OCI-LY1 (cell line): ENCODE data around the gene ANKRD34A.

ENCODE experiments used
- H2AFZ ChIP-seq: fragments of 200-600 bp; sonication (generic), shearing (Covaris generic); 2 replicates; pipeline ENCODE4 v1.6.0; 2014; ENCODE audit warnings: antibody characterized with exemption, mild to moderate bottlenecking, low read length
- H3F3A ChIP-seq: fragments of 200-600 bp; sonication (generic), shearing (Covaris generic); 2 replicates; pipeline ENCODE4 v1.6.0; 2014; ENCODE audit warnings: mild to moderate bottlenecking, antibody characterized with exemption, low read length, moderate library complexity; ENCODE audit not compliant: insufficient read depth
- H3K27ac ChIP-seq: fragments of 200-600 bp; sonication (generic); 2 replicates; pipeline ENCODE4 v1.5.1; 2014; ENCODE audit warnings: low read length, mixed run types, mild to moderate bottlenecking, low read depth; ENCODE audit not compliant: poor library complexity, severe bottlenecking
- H3K27me3 ChIP-seq: fragments of 200-600 bp; sonication (generic); 2 replicates; pipeline ENCODE4 v1.6.0; 2014; ENCODE audit warnings: antibody characterized with exemption, mild to moderate bottlenecking, low read length, moderate library complexity; ENCODE audit not compliant: insufficient read depth
- H3K36me3 ChIP-seq: fragments of 200-600 bp; sonication (generic); 2 replicates; pipeline ENCODE4 v1.6.1; 2014; ENCODE audit warnings: mild to moderate bottlenecking, antibody characterized with exemption, low read length, moderate library complexity, mixed read lengths; ENCODE audit not compliant: insufficient read depth
- H3K4me1 ChIP-seq: fragments of 200-600 bp; sonication (generic); 2 replicates; pipeline ENCODE4 v1.5.1; 2014; ENCODE audit warnings: mild to moderate bottlenecking, low read length, moderate library complexity; ENCODE audit not compliant: insufficient read depth, severe bottlenecking
- H3K4me2 ChIP-seq: fragments of 200-600 bp; sonication (generic), shearing (Covaris generic); 2 replicates; pipeline ENCODE4 v1.6.1; 2014; ENCODE audit warnings: low read length
- H3K4me3 ChIP-seq: fragments of 200-600 bp; sonication (generic); 2 replicates; pipeline ENCODE4 v1.5.1; 2014; ENCODE audit warnings: low read length, low read depth, mild to moderate bottlenecking, mixed read lengths; ENCODE audit not compliant: poor library complexity, severe bottlenecking
- H3K79me2 ChIP-seq: fragments of 200-600 bp; shearing (Covaris generic); 2 replicates; pipeline ENCODE4 v1.6.1; 2016; ENCODE audit warnings: mixed run types, low read length, mixed read lengths; ENCODE audit not compliant: insufficient read depth
- H3K9ac ChIP-seq: fragments of 200-600 bp; sonication (generic), shearing (Covaris generic); 2 replicates; pipeline ENCODE4 v1.6.1; 2014; ENCODE audit warnings: mild to moderate bottlenecking, low read length, mixed read lengths
- H3K9me2 ChIP-seq: fragments of 200-600 bp; sonication (generic), shearing (Covaris generic); 2 replicates; pipeline ENCODE4 v1.6.1; 2014; ENCODE audit warnings: low read depth, mild to moderate bottlenecking, low read length, mixed read lengths
- H3K9me3 ChIP-seq: fragments of 200-600 bp; shearing (Covaris generic); 2 replicates; pipeline ENCODE4 v1.6.1; 2014; ENCODE audit warnings: low read length, mixed read lengths
- H4K20me1 ChIP-seq: fragments of 200-600 bp; sonication (generic), shearing (Covaris generic); 2 replicates; pipeline ENCODE4 v1.6.0; 2016; ENCODE audit warnings: mild to moderate bottlenecking, low read length; ENCODE audit not compliant: insufficient read depth
- CTCF ChIP-seq: fragments of 200-600 bp; sonication (generic), shearing (Covaris generic); IDR thresholded peaks from 2 replicates; pipeline ENCODE4 v1.5.1; 2017; ENCODE audit warnings: mild to moderate bottlenecking, antibody characterized with exemption, low read length, moderate library complexity, mixed read lengths
- EZH2 ChIP-seq: fragments of 200-600 bp; sonication (generic), shearing (Covaris generic); IDR thresholded peaks from 2 replicates; pipeline ENCODE4 v1.8.0; 2017; ENCODE audit warnings: borderline replicate concordance, mixed run types, mild to moderate bottlenecking, antibody characterized with exemption, low read length, moderate library complexity, mixed read lengths

The ANKRD34A gene

GRCh38 chr1:145946477-145946986 is 17.8 kb downstream of the ANKRD34A start:
- TF ChIP-seq EZH2 (no peak), CTCF (no peak)
- Histone ChIP-seq H3K4me1 (no peaks in the 10 kb centered on the region), H3K36me3 (peaks cover 19% of the 10 kb centered on the region; the same call in 1 of the 2 replicates), H3K27ac (no peak overlapping the region), H3F3A (no peaks in the 10 kb centered on the region), H3K9me2 (no peaks in the 10 kb centered on the region), H3K9me3 (no peaks in the 10 kb centered on the region), H3K27me3 (no peaks in the 10 kb centered on the region), H3K9ac (no peak overlapping the region), H4K20me1 (no peaks in the 10 kb centered on the region), H2AFZ (no peak overlapping the region), H3K4me2 (no peak overlapping the region), H3K79me2 (no peaks in the 10 kb centered on the region), H3K4me3 (no peak overlapping the region)

- Histone ChIP-seq H3K36me3 (peaks cover 22% of the 10 kb centered on the region), H3K4me1 (no peaks in the 10 kb centered on the region), H3K27me3 (no peaks in the 10 kb centered on the region), H3K9me3 (no peaks in the 10 kb centered on the region), H3K9me2 (no peaks in the 10 kb centered on the region), H3K27ac (no peak overlapping the region), H3K4me2 (no peak overlapping the region), H3K4me3 (no peak overlapping the region), H3K9ac (no peak overlapping the region), H3K79me2 (no peaks in the 10 kb centered on the region), H2AFZ (no peak overlapping the region), H3F3A (no peaks in the 10 kb centered on the region), H4K20me1 (no peaks in the 10 kb centered on the region)
- TF ChIP-seq CTCF (no peak), EZH2 (no peak)
These were observed 19.8 kb downstream of the ANKRD34A start for GRCh38 chr1:145944532-145944931.

- TF ChIP-seq CTCF (no peak), EZH2 (no peak)
- Histone ChIP-seq H2AFZ (no peak overlapping the region), H3K4me1 (peaks cover 10% of the 10 kb centered on the region), H3K79me2 (no peaks in the 10 kb centered on the region), H3K4me3 (no peak overlapping the region), H3K9ac (no peak overlapping the region), H3K4me2 (no peak overlapping the region), H4K20me1 (no peaks in the 10 kb centered on the region), H3F3A (no peaks in the 10 kb centered on the region), H3K27ac (no peak overlapping the region), H3K9me2 (no peaks in the 10 kb centered on the region), H3K9me3 (no peaks in the 10 kb centered on the region), H3K27me3 (no peaks in the 10 kb centered on the region), H3K36me3 (peaks cover 18% of the 10 kb centered on the region)
These were observed 21.5 kb downstream of the ANKRD34A start for GRCh38 chr1:145942871-145943270.
